Right cardiac atrium (tissue), 5 donors: ENCODE measurements around the gene SYTL3. TPM values are rescaled to one million over a fixed set of nuclear protein-coding genes. Genes with fewer than 3 reads are reported as not detected.

ENCODE experiments used
- ATAC-seq, 2 donors: fragments of 200-7000 bp; cut with Tn5 transposase; one replicate each; pipeline versions ENCODE4 v1.8.0 to v1.9.1; 2020; ENCODE audit warnings: moderate library complexity in 2 of 2, mild to moderate bottlenecking in 1 of 2
- DNase-seq, 3 donors: peaks; one replicate each; pipeline ENCODE4 v3.0.0-alpha.2; 2020
- H3K27ac ChIP-seq: one replicate; pipeline ENCODE4 v1.5.1; 2013; ENCODE audit warnings: mild to moderate bottlenecking, low read length, control low read depth, moderate library complexity
- H3K27me3 ChIP-seq: one replicate; pipeline ENCODE4 v1.6.1; 2013; ENCODE audit not compliant: control insufficient read depth, insufficient read depth
- H3K4me1 ChIP-seq: one replicate; pipeline ENCODE4 v1.6.1; 2013; ENCODE audit warnings: low read length; ENCODE audit not compliant: control insufficient read depth, insufficient read depth
- H3K4me3 ChIP-seq: one replicate; pipeline ENCODE4 v1.5.1; 2013; ENCODE audit warnings: low read length, control low read depth
- H3K9me3 ChIP-seq: one replicate; pipeline ENCODE4 v1.6.1; 2013; ENCODE audit warnings: low read length; ENCODE audit not compliant: control insufficient read depth
- WGBS: extraction: QIAGEN DNeasy Blood & Tissue Kit; methylation state at CpG from one replicate; pipeline ENCODE4 v1.1.7; 2013; 5-methylcytosine and 5-hydroxymethylcytosine counted together
- intact Hi-C, 4 donors: fragments of 100-400 bp; cut with DNase I; formaldehyde crosslinking; loops; one replicate each; pipeline versions ENCODE4 v1.11.0 to v1.14.0; 2022 to 2023
- polyA plus RNA-seq: library from polyadenylated mRNA; stranded (reverse); fragments of 200-250 nt; gene quantifications from one replicate; pipeline ENCODE4 v1.2.3, GENCODE V29; 2013
- total RNA-seq, 4 donors: library from RNA; stranded (reverse); fragmentation: NEBNext Ultra II Directional; extraction: Animal tissue kit (Norgen Biotek cat#: 25700); gene quantifications; one replicate each; pipeline ENCODE4 v1.2.1, GENCODE V29; 2021
- donor health status: healthy with polysubstance abuse.
- donor health status: DM: no; HTN: yes; CAD: no.
- donor health status: DM: no; HTN: no; CAD: no.
- donor health status: DM: no; HTN: yes; CAD: no; lungs with severe emphysema.
- donor health status: DM: yes; HTN: yes; CAD: no.

SYTL3 gene
- total and polyA plus RNA-seq, 5 donors = 5.0 to 10.4 (median 9.7) TPM

- intact Hi-C loops = no loop called here
- Histone ChIP-seq H3K27me3 (no peaks in the 10 kb centered on the region), H3K27ac (no peak overlapping the region), H3K9me3 (no peaks in the 10 kb centered on the region), H3K4me1 (no peaks in the 10 kb centered on the region), H3K4me3 (no peak overlapping the region)
- DNase-seq (no peak), ATAC-seq (no peak)
- WGBS = 92% methylated on average over 9 of the region's 9 CpGs
Observed at GRCh38 chr6:158756126-158756525, 106.3 kb downstream of the SYTL3 start.

- intact Hi-C loops = no loop called here
- ATAC-seq (no peak), DNase-seq (no peak)
- no peaks in the 10 kb centered on the region for H3K4me1 ChIP-seq
- no peaks in the 10 kb centered on the region for H3K27me3 ChIP-seq
- H3K4me3 ChIP-seq = no peak overlapping the region
- H3K9me3 ChIP-seq = no peaks in the 10 kb centered on the region
- 90% methylated on average over 25 of the region's 25 CpGs for WGBS
- no peak overlapping the region for H3K27ac ChIP-seq
Observed at GRCh38 chr6:158756977-158757752, 107.3 kb downstream of the SYTL3 start.

GRCh38 chr6:158757753-158758090, 107.9 kb downstream of the SYTL3 start:
- intact Hi-C loops = no loop called here
- no peaks in the 10 kb centered on the region for H3K9me3 ChIP-seq
- no peaks in the 10 kb centered on the region for H3K27me3 ChIP-seq
- H3K27ac ChIP-seq = no peak overlapping the region
- 85% methylated on average over 9 of the region's 9 CpGs for WGBS
- no peak overlapping the region for H3K4me3 ChIP-seq
- DNase-seq (no peak), ATAC-seq (no peak)
- H3K4me1 ChIP-seq = no peaks in the 10 kb centered on the region

GRCh38 chr6:158758451-158758860, 108.6 kb downstream of the SYTL3 start:
- H3K4me1 ChIP-seq = no peaks in the 10 kb centered on the region
- H3K4me3 ChIP-seq = no peak overlapping the region
- H3K27me3 ChIP-seq = no peaks in the 10 kb centered on the region
- ATAC-seq (no peak), DNase-seq (peak in 1 of 3 donors; percentile 33)
- whole genome bisulfite sequencing = 58% methylated on average over 9 of the region's 9 CpGs
- no peaks in the 10 kb centered on the region for H3K9me3 ChIP-seq
- intact Hi-C loops = no loop called here
- no peak overlapping the region for H3K27ac ChIP-seq

GRCh38 chr6:158758941-158759479, 109.2 kb downstream of the SYTL3 start:
- Histone ChIP-seq H3K9me3 (no peaks in the 10 kb centered on the region), H3K4me1 (no peaks in the 10 kb centered on the region), H3K27ac (no peak overlapping the region), H3K4me3 (no peak overlapping the region), H3K27me3 (no peaks in the 10 kb centered on the region)
- ATAC-seq (no peak), DNase-seq (no peak)
- intact Hi-C loops = no loop called here
- WGBS = 88% methylated on average over 18 of the region's 18 CpGs

GRCh38 chr6:158759966-158760617, 110.2 kb downstream of the SYTL3 start:
- no peaks in the 10 kb centered on the region for H3K4me1 ChIP-seq
- 86% methylated on average over 7 of the region's 7 CpGs for WGBS
- no peak for DNase-seq
- H3K27ac ChIP-seq = no peak overlapping the region
- H3K27me3 ChIP-seq = no peaks in the 10 kb centered on the region
- H3K9me3 ChIP-seq = no peaks in the 10 kb centered on the region
- no peak for ATAC-seq
- intact Hi-C loops = no loop called here
- no peak overlapping the region for H3K4me3 ChIP-seq

- 77% methylated on average over 17 of the region's 17 CpGs for WGBS
- DNase-seq (peak in 1 of 3 donors; percentile 40), ATAC-seq (no peak)
- Histone ChIP-seq H3K27me3 (no peaks in the 10 kb centered on the region), H3K9me3 (no peaks in the 10 kb centered on the region), H3K4me3 (no peak overlapping the region), H3K4me1 (no peaks in the 10 kb centered on the region), H3K27ac (no peak overlapping the region)
- intact Hi-C loops = no loop called here
Observed at GRCh38 chr6:158760618-158761250, 110.9 kb downstream of the SYTL3 start.

- WGBS = 96% methylated on average over 10 of the region's 10 CpGs
- no peaks in the 10 kb centered on the region for H3K27me3 ChIP-seq
- no peak overlapping the region for H3K27ac ChIP-seq
- no peak for ATAC-seq
- no peaks in the 10 kb centered on the region for H3K9me3 ChIP-seq
- no peak overlapping the region for H3K4me3 ChIP-seq
- no peaks in the 10 kb centered on the region for H3K4me1 ChIP-seq
- peak in 1 of 3 donors; percentile 46 for DNase-seq
- intact Hi-C loops = no loop called here
Observed at GRCh38 chr6:158761746-158762145, 111.9 kb downstream of the SYTL3 start.

- ATAC-seq = peak; percentile 68 to 83
- peak; percentile 59 to 83 (median 69) for DNase-seq
- WGBS = 62% methylated on average over 12 of the region's 12 CpGs
- H3K27ac ChIP-seq = no peak overlapping the region
- no peaks in the 10 kb centered on the region for H3K27me3 ChIP-seq
- H3K9me3 ChIP-seq = no peaks in the 10 kb centered on the region
- intact Hi-C loops = no loop called here
- no peak overlapping the region for H3K4me3 ChIP-seq
- no peaks in the 10 kb centered on the region for H3K4me1 ChIP-seq
Observed at GRCh38 chr6:158762787-158763433, 113.1 kb downstream of the SYTL3 start.

GRCh38 chr6:158763434-158764182, 113.8 kb downstream of the SYTL3 start:
- no peaks in the 10 kb centered on the region for H3K4me1 ChIP-seq
- no peak overlapping the region for H3K27ac ChIP-seq
- DNase-seq = no peak
- H3K4me3 ChIP-seq = no peak overlapping the region
- intact Hi-C loops = no loop called here
- WGBS = 57% methylated on average over 11 of the region's 11 CpGs
- ATAC-seq = no peak
- H3K27me3 ChIP-seq = no peaks in the 10 kb centered on the region
- no peaks in the 10 kb centered on the region for H3K9me3 ChIP-seq
